Renal cortex interstitium (tissue), 11 donors: ENCODE measurements around the gene TRPV6. TPM values are rescaled to one million over a fixed set of nuclear protein-coding genes. Genes with fewer than 3 reads are reported as not detected.

Experiments
- DNase-seq, 11 donors: peaks; one replicate each; pipeline ENCODE4 v3.0.0-alpha.2; 2013; ENCODE audit warnings: low read depth in 9 of 11, low spot score in 4 of 11; ENCODE audit errors: extremely low read depth in 1 of 11
- polyA plus RNA-seq, 3 donors: library from polyadenylated mRNA; unstranded; fragments of 120-200 nt; gene quantifications; one replicate each; pipeline ENCODE4 v1.2.1, GENCODE V29; 2013; ENCODE audit not compliant: insufficient read length in 3 of 3

Gene TRPV6
- polyA plus RNA-seq, 3 donors: 9.1 to 21.6 (median 10.4) TPM

GRCh38 chr7:142910481-142910880, 24.9 kb upstream of the TRPV6 start:
- no peak for DNase-seq

- DNase-seq: no peak
Observed at GRCh38 chr7:142910031-142910433, 24.5 kb upstream of the TRPV6 start.

GRCh38 chr7:142908921-142909890, 23.7 kb upstream of the TRPV6 start:
- no peak for DNase-seq

- DNase-seq: no peak
Observed at GRCh38 chr7:142908290-142908689, 22.7 kb upstream of the TRPV6 start.

- DNase-seq: no peak
Observed at GRCh38 chr7:142906643-142907042, 21.1 kb upstream of the TRPV6 start.

- DNase-seq: no peak
Observed at GRCh38 chr7:142905759-142906158, 20.2 kb upstream of the TRPV6 start.

GRCh38 chr7:142904128-142904527, 18.6 kb upstream of the TRPV6 start:
- no peak for DNase-seq

- no peak for DNase-seq
Observed at GRCh38 chr7:142901426-142902259, 16.1 kb upstream of the TRPV6 start.

GRCh38 chr7:142899661-142900060, 14.1 kb upstream of the TRPV6 start:
- DNase-seq: no peak

GRCh38 chr7:142898377-142899170, 13.0 kb upstream of the TRPV6 start:
- DNase-seq: no peak

GRCh38 chr7:142897691-142898090, 12.1 kb upstream of the TRPV6 start:
- no peak for DNase-seq

GRCh38 chr7:142896741-142897379, 11.3 kb upstream of the TRPV6 start:
- DNase-seq: no peak

GRCh38 chr7:142896151-142896550, 10.6 kb upstream of the TRPV6 start:
- no peak for DNase-seq

- no peak for DNase-seq
Observed at GRCh38 chr7:142894985-142895593, 9.5 kb upstream of the TRPV6 start.

GRCh38 chr7:142894112-142894984, 8.8 kb upstream of the TRPV6 start:
- DNase-seq: no peak

GRCh38 chr7:142892951-142893350, 7.4 kb upstream of the TRPV6 start:
- DNase-seq: no peak

GRCh38 chr7:142891490-142892082, 6.0 kb upstream of the TRPV6 start:
- DNase-seq: no peak
